ENCODE results near the gene SCYL1. TPM values are rescaled to one million over a fixed set of nuclear protein-coding genes. Genes with fewer than 3 reads are reported as not detected.
A peak's percentile ranks its signal among the peaks of the same experiment; 100 is the strongest.

SCYL1 gene
- total RNA-seq, 1 donor from 2014 or later: 61.2 TPM

GRCh38 chr11:65492387-65492636 lies 32.6 kb upstream of the SCYL1 start:
- Histone ChIP-seq H3K9me3 (no peaks in the 10 kb centered on the region), H3K27me3 (ENCODE audit: low read depth) (no peaks in the 10 kb centered on the region), H3K4me1 (peaks cover 95% of the 10 kb centered on the region), H3K36me3 (no peaks in the 10 kb centered on the region), H3K4me3 (peak overlapping the region; percentile 25), H3K27ac (peak overlapping the region; percentile 99)
- DNase-seq (no peak), ATAC-seq (no peak)
- intact Hi-C loops (cut with DNase I): no loop called here
- TF ChIP-seq CTCF (IDR thresholded peaks at IDR 0.05): no peak

- no peaks in the 10 kb centered on the region for H3K27me3 ChIP-seq (ENCODE audit: low read depth)
- H3K4me1 ChIP-seq: peaks cover 91% of the 10 kb centered on the region
- H3K36me3 ChIP-seq: no peaks in the 10 kb centered on the region
- no peaks in the 10 kb centered on the region for H3K9me3 ChIP-seq
- ATAC-seq (peak; percentile 16 to 41), DNase-seq (peak; percentile 83)
- no peak for TF ChIP-seq CTCF (IDR thresholded peaks at IDR 0.05)
- peak overlapping the region; percentile 25 for H3K4me3 ChIP-seq
- intact Hi-C loops (cut with DNase I): no loop called here
- H3K27ac ChIP-seq: peak overlapping the region; percentile 99
These were observed 32.1 kb upstream of the SCYL1 start for GRCh38 chr11:65492637-65493366.

GRCh38 chr11:65493367-65494176 lies 31.3 kb upstream of the SCYL1 start:
- H3K4me3 ChIP-seq: peak overlapping the region; percentile 25
- no peaks in the 10 kb centered on the region for H3K9me3 ChIP-seq
- ATAC-seq (peak; percentile 1 to 28), DNase-seq (peak; percentile 71)
- intact Hi-C loops (cut with DNase I): no loop called here
- H3K36me3 ChIP-seq: no peaks in the 10 kb centered on the region
- no peaks in the 10 kb centered on the region for H3K27me3 ChIP-seq (ENCODE audit: low read depth)
- H3K27ac ChIP-seq: peak overlapping the region; percentile 99
- no peak for TF ChIP-seq CTCF (IDR thresholded peaks at IDR 0.05)
- H3K4me1 ChIP-seq: peaks cover 84% of the 10 kb centered on the region

GRCh38 chr11:65496304-65497140 lies 28.4 kb upstream of the SCYL1 start:
- Histone ChIP-seq H3K4me1 (peaks cover 54% of the 10 kb centered on the region), H3K9me3 (no peaks in the 10 kb centered on the region), H3K27ac (peak overlapping the region; percentile 99), H3K36me3 (peaks cover 4% of the 10 kb centered on the region), H3K4me3 (peak overlapping the region; percentile 30), H3K27me3 (ENCODE audit: low read depth) (no peaks in the 10 kb centered on the region)
- TF ChIP-seq CTCF (IDR thresholded peaks at IDR 0.05): no peak
- DNase-seq: no peak
- intact Hi-C loops (cut with DNase I): no loop called here
- no peak for ATAC-seq

Measured in lower lobe of right lung (tissue), 2 donors.